CD4-positive, alpha-beta T cell treated with Interleukin-15 for 4 hours (primary cell): Measurements from ENCODE around the gene CHAT.

Source experiments
- DNase-seq: peaks from one replicate; pipeline ENCODE4 v3.0.0-alpha.2; 2020; ENCODE audit warnings: low spot score

CHAT gene

GRCh38 chr10:49612513-49613164 lies 1.2 kb upstream of the CHAT start:
- DNase-seq = no peak

GRCh38 chr10:49613165-49613881 lies 514 bp upstream of the CHAT start:
- no peak for DNase-seq

- DNase-seq = no peak
Observed at GRCh38 chr10:49614242-49615198, 683 bp downstream of the CHAT start.

GRCh38 chr10:49615213-49615612 lies 1.4 kb downstream of the CHAT start:
- no peak for DNase-seq

GRCh38 chr10:49615721-49616120 lies 1.9 kb downstream of the CHAT start:
- DNase-seq = no peak

GRCh38 chr10:49616421-49617101 lies 2.7 kb downstream of the CHAT start:
- DNase-seq = no peak

- no peak for DNase-seq
Observed at GRCh38 chr10:49617121-49618020, 3.5 kb downstream of the CHAT start.

GRCh38 chr10:49618821-49619220 lies 5.0 kb downstream of the CHAT start:
- DNase-seq = no peak

- no peak for DNase-seq
Observed at GRCh38 chr10:49619613-49620012, 5.8 kb downstream of the CHAT start.

GRCh38 chr10:49620286-49620810 lies 6.5 kb downstream of the CHAT start:
- no peak for DNase-seq

GRCh38 chr10:49620841-49621378 lies 7.1 kb downstream of the CHAT start:
- DNase-seq = no peak

- DNase-seq = no peak
Observed at GRCh38 chr10:49621561-49621960, 7.7 kb downstream of the CHAT start.

GRCh38 chr10:49622426-49623425 lies 8.9 kb downstream of the CHAT start:
- no peak for DNase-seq

- DNase-seq = no peak
Observed at GRCh38 chr10:49624629-49625028, 10.8 kb downstream of the CHAT start.

- DNase-seq = no peak
Observed at GRCh38 chr10:49625411-49625810, 11.6 kb downstream of the CHAT start.

- no peak for DNase-seq
Observed at GRCh38 chr10:49627038-49627437, 13.2 kb downstream of the CHAT start.

GRCh38 chr10:49627644-49628247 lies 13.9 kb downstream of the CHAT start:
- DNase-seq = no peak

GRCh38 chr10:49628599-49628998 lies 14.8 kb downstream of the CHAT start:
- DNase-seq = no peak

GRCh38 chr10:49629431-49629881 lies 15.6 kb downstream of the CHAT start:
- DNase-seq = no peak
